LNCaP clone FGC (cell line): ENCODE results near the gene CHAMP1.

ENCODE experiments used
- DNase-seq: peaks from one replicate; pipeline ENCODE4 v3.0.0-alpha.2; 2011; ENCODE audit warnings: low read depth
- H3K4me3 ChIP-seq: 2 replicates; pipeline ENCODE4 v1.5.1; 2011; ENCODE audit warnings: mild to moderate bottlenecking, low read depth, low read length, control low read depth
- TF ChIP-seq, protein P1 (sequence below): IDR thresholded peaks from 2 replicates; pipeline ENCODE4 v1.5.1; 2012; ENCODE audit warnings: mild to moderate bottlenecking; ENCODE audit not compliant: control insufficient read depth, insufficient read depth; ENCODE audit errors: extremely low read depth

Gene CHAMP1

DNA sequence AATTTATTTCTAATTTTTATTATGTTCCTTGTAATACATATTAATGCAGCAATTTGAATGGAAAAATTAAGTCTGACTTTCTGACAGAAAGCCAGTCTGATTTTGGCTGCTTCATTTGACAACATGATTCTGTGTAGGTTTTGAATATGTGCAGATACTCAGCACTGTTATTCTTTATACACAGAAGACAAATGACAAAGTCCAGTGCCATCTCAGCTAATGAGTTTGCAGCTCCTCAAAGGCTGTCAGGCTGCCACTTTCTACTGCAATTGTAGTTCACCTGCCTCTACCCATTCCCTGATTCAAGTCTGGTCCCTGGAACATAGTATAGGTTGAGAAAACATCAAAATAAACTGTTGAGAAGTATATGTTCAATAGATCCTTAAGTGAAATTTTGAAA is 2.9 kb upstream of the CHAMP1 start:
- H3K4me3 ChIP-seq = no peak overlapping the region
- no peak for DNase-seq
- TF ChIP-seq, protein P1, sequence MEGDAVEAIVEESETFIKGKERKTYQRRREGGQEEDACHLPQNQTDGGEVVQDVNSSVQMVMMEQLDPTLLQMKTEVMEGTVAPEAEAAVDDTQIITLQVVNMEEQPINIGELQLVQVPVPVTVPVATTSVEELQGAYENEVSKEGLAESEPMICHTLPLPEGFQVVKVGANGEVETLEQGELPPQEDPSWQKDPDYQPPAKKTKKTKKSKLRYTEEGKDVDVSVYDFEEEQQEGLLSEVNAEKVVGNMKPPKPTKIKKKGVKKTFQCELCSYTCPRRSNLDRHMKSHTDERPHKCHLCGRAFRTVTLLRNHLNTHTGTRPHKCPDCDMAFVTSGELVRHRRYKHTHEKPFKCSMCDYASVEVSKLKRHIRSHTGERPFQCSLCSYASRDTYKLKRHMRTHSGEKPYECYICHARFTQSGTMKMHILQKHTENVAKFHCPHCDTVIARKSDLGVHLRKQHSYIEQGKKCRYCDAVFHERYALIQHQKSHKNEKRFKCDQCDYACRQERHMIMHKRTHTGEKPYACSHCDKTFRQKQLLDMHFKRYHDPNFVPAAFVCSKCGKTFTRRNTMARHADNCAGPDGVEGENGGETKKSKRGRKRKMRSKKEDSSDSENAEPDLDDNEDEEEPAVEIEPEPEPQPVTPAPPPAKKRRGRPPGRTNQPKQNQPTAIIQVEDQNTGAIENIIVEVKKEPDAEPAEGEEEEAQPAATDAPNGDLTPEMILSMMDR = no peak

DNA sequence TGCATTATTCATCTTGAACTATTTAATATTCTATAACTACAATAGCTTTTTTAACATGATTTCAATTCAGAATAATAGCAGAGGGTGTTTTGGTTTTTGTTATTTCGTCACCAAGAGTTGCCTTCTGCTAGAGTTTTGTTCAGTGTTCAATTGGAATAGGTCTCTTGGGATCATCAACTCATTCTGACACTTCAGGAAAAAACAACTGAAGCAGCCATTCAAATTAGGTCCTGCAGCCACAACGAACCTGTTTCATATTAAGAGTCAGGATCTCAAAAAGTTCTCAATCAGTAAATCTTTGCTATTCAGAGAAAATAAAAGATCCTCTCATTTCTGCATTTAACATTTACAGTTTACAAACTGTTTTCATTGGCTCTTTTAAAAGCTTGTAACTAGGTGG is 2.4 kb upstream of the CHAMP1 start:
- DNase-seq = no peak
- TF ChIP-seq, protein P1 = no peak
- H3K4me3 ChIP-seq = no peak overlapping the region

DNA sequence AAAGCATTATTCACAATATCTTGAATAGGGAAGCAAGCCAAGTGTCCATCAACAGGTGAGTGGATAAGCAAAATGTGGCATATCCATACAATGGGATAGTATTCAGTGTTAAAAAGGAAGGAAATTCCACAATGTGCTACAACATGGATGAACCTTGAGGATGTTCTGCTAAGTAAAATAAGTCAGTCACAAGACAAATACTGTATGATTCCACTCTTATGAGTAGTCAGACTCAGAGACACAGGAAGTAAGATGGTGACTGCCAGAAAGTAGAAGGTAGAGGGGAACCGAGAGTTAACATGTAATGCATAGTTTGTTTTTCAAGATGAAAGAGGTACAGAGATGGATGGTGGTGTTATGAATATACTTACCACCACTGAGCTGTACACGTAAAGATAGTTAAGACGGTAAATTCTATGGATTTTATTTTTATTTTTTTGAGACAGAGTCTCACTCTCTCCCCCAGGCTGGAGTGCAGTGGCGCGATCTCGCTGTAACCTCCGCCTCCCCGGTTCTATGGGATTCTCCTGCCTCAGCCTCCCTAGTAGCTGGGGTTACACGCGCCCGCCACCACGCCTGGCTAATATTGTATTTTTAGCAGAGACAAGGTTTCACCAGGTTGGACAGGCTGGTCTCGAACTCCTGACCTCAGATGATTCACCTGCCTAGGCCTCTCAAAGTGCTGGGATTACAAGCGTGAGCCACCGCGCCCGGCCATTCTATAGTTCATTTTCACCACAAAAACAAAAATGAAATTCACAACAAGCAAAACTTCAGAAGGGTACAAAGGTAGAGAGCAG is 1.0 kb upstream of the CHAMP1 start:
- no peak for DNase-seq
- peak overlapping the region; percentile 52 for H3K4me3 ChIP-seq
- TF ChIP-seq, protein P1 = no peak

DNA sequence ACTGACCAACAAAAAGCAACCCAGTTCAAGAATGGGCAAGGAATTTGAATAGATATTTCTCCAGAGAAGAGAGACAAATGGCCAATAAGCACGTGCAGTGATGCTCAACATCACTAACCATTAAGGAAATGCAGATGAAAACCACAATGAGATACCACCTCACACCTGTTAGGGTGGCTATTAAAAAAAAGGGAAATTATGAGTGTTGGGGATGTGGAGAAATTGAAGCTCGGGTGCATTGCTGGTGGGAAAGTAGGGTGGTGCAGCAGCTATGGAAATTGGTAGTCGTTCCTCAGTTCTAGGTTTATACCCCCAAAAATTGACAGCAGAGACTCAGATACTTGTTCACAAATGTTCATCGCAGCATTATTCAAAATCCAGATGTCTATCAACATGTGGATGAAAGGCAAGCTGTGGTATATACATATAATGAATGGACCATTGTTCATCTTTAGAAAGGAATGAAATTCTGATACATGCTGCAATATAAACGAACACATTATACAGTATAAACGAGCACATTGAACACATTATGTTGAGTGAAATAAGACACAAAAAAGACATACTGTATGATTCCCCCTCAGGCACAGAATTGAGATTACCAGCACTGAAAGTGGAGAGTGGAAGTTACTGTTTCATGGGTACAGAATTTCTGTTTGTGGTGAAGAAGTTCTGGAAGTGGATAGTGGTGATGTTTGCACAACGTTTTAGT is 927 bp downstream of the CHAMP1 start:
- peak overlapping the region; percentile 69 for H3K4me3 ChIP-seq
- DNase-seq = no peak
- TF ChIP-seq, protein P1 = no peak

DNA sequence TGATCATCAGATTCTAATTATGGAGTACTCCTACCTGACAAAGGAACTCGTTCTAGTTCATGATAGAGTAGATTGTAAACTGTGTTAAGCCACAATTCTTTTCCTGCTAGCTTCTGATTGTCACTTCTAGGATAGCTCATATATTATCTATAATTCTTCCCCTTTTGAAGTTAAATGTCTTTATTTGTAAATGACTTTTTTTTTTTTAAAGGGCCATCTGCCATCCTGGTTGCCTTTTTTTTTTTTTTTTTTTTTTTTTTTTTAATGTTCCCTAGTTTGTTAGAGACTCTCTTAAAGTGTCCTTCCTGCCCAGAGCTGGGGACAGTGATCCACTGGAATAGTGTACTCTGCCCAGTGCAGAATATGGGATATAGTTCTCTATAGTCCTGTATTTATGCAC is 4.3 kb downstream of the CHAMP1 start:
- DNase-seq = no peak
- TF ChIP-seq, protein P1 = no peak
- H3K4me3 ChIP-seq = no peak overlapping the region

DNA sequence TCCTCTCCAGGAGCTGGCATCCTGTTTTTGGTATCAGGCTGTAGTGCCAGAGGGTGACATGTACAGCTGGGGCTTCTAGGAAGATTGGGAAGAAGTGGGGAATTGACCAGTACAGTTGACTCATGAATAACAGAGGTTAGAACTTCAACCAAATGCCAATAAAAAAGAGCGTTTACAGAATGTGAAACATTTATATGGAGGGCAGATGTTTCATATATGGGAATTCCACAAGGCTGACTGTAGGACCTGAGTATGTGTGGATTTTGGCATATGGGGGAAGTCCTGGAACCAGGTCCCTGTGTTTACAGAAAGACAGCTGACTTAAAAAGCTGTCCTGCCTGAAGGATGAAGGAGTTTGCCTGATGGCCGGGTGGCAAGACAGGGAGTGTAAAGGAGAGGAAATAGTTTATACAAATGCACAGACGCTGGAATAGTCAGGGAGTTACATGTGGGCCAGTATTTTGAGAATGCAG is 5.2 kb downstream of the CHAMP1 start:
- TF ChIP-seq, protein P1 = no peak

More for the DNA sequence above, 5.2 kb downstream of the CHAMP1 start:
- H3K4me3 ChIP-seq = no peak overlapping the region
- DNase-seq = no peak
